NCI-H2227 (cell line): ENCODE results near the gene BFSP2.
"Not testable (repeated sequence)": the region's sequence is repeated elsewhere in the genome, so short reads cannot be mapped to it uniquely, and the experiment has no call there.

Experiments
- DNase-seq: peaks from one replicate; lab custom pipeline; 2025; ENCODE audit not compliant: unreplicated experiment; lab: John Stamatoyannopoulos, UW

BFSP2 gene

GRCh38 chr3:133477487-133477886 is 77.6 kb downstream of the BFSP2 start:
- no peak for DNase-seq

- peak; percentile 62 for DNase-seq
Measured at GRCh38 chr3:133478624-133479023, 78.8 kb downstream of the BFSP2 start.

- DNase-seq = no peak
Measured at GRCh38 chr3:133479401-133479800, 79.5 kb downstream of the BFSP2 start.

- DNase-seq = no peak
Measured at GRCh38 chr3:133479895-133480669, 80.2 kb downstream of the BFSP2 start.

GRCh38 chr3:133482474-133482873 is 82.6 kb downstream of the BFSP2 start:
- DNase-seq = not testable (repeated sequence)

GRCh38 chr3:133486658-133487057 is 86.8 kb downstream of the BFSP2 start:
- no peak for DNase-seq

GRCh38 chr3:133487204-133487603 is 87.3 kb downstream of the BFSP2 start:
- no peak for DNase-seq

GRCh38 chr3:133487920-133488540 is 88.2 kb downstream of the BFSP2 start:
- no peak for DNase-seq

- DNase-seq = no peak
Measured at GRCh38 chr3:133488785-133489367, 89.0 kb downstream of the BFSP2 start.

- no peak for DNase-seq
Measured at GRCh38 chr3:133489466-133490085, 89.7 kb downstream of the BFSP2 start.

GRCh38 chr3:133490468-133491351 is 90.9 kb downstream of the BFSP2 start:
- no peak for DNase-seq

GRCh38 chr3:133491481-133492059 is 91.7 kb downstream of the BFSP2 start:
- DNase-seq = no peak

- no peak for DNase-seq
Measured at GRCh38 chr3:133492159-133492741, 92.4 kb downstream of the BFSP2 start.

- DNase-seq = no peak
Measured at GRCh38 chr3:133494469-133494868, 94.6 kb downstream of the BFSP2 start.

- not testable (repeated sequence) for DNase-seq
Measured at GRCh38 chr3:133502542-133502941, 102.7 kb downstream of the BFSP2 start.

- no peak for DNase-seq
Measured at GRCh38 chr3:133503409-133503808, 103.6 kb downstream of the BFSP2 start.

GRCh38 chr3:133504736-133505135 is 104.9 kb downstream of the BFSP2 start:
- no peak for DNase-seq

- no peak for DNase-seq
Measured at GRCh38 chr3:133505813-133506212, 106.0 kb downstream of the BFSP2 start.

GRCh38 chr3:133506215-133506901 is 106.5 kb downstream of the BFSP2 start:
- no peak for DNase-seq
